Measurements from ENCODE around the gene TP53RK.

Gene TP53RK

GRCh38 chr20:46638134-46638897, 50.9 kb downstream of the TP53RK start:
- no peak for ATAC-seq

GRCh38 chr20:46637427-46638133, 51.7 kb downstream of the TP53RK start:
- no peak for ATAC-seq

DNA sequence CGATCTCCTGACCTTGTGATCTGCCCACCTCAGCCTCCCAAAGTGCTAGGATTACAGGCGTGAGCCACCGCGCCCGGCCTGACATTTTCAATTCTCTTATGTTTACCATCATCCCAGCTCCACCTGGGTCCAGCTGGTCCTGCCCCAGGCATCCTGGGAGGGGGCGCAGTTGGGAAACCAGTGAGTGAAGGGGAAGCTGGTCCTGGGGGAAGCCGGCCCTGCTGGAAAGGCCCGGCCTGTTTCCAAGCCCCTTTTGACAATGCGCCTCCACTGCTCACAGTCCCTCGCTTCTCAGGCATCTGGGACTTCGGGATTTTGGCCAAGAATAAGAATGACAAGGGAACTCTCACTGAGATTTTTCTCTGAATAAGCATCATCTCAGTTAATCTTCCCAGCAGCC, 52.2 kb downstream of the TP53RK start:
- ATAC-seq: no peak

DNA sequence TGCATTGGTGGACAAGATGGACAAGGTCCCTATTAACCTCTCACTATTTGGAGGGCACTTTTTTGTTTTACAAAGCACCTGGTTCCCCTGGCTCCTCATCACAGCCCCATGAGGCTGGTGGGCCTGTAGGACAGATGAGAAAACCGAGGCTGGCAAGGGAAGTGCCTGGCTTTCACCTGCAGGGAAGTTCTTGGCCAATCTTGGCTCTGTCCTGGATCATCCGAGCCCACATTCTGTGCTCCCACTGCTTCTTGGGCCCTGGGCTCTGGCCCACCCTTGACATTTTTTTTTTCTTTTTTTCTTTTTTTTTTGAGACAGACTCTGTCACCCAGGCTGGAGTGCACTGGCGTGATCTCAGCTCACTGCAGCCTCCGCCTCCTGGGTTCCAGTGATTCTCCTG, 52.7 kb downstream of the TP53RK start:
- no peak for ATAC-seq

- ATAC-seq: no peak
Observed at GRCh38 chr20:46635514-46636136, 53.6 kb downstream of the TP53RK start.

DNA sequence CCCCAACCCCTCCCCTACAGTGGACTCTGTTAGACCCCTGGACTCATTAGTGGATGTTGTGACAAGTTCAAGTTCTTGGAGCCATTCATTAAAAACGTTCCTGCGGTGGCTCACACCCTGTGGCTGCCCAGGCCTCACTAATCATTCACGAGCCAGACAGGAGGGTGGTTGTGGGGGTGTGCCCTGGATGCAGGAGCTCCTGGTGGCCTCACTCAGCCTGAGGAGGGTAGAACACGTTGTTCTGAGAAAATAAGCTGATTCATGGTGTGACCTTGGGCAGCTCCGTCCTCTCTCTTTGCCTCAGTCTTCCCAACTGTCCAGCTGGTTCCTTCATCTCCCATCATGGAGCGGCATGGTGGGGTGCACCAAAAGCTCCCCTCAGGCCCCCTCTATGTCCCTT, 54.7 kb downstream of the TP53RK start:
- ATAC-seq: no peak

Data from activated CD4-positive, CD25-positive, alpha-beta regulatory T cell treated with anti-CD3 and anti-CD28 coated beads, Interleukin-2, amount 50 U/mL, for 24 hours (primary cell).